ENCODE results near the gene LENG9. TPM values are rescaled to one million over a fixed set of nuclear protein-coding genes. Genes with fewer than 3 reads are reported as not detected.
"Not testable (repeated sequence)": the region's sequence is repeated elsewhere in the genome, so short reads cannot be mapped to it uniquely, and the experiment has no call there.

Gene LENG9
- total RNA-seq, 1 experiment from 2014 or later, result 5.1 TPM

DNA sequence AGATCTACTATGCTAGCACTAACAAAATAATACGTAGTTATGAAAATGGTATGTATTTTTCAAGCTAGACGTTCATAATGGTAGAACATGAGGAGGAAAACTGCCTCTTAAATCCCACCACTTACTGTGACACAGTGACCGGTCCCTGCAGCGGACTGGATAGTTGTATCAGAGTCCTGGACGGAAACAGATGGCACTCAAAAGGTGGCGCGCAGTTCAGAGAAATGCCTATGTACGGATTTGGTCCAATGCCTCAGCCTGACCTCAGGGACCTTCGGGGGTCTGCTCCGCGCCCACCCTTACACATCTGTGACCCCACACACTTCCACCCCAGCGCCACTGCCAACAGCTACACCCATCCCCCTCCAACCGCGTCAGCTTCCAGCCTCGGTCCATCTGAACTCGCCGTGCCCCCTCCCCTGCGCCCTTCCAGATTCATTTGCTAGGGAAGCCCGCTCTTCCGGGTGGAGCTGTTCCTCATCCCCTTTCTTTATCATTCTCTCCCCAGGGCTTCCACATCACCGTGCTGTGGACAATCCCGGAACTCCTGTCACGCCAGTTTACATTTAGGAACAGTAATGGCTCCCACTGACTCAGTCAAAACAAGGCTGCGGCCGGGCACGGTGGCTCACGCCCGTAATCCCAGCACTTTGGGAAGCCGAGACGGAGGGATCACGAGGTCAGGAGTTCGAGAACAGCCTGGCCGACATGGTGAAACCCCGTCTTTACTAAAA is 15.4 kb downstream of the LENG9 start:
- H3K27ac ChIP-seq (ENCODE audit: low read length), result peak overlapping the region; percentile 96
- intact Hi-C loops (cut with micrococcal nuclease; ENCODE audit: unreplicated experiment), result no loop called here
- BruUV-seq (replicated peaks), result no TSS peak
- DNase-seq (ENCODE audit: low read depth, low spot score) (no peak), ATAC-seq (peak; percentile 53)
- POLR2A ChIA-PET, result interaction anchor here (0.6 to 1.9 kb wide), 5 partner anchors 10 to 579 kb away, joined by 3 to 20 read pairs (median 4); partner anchors contain the start of gene LENG9
- H3K9me3 ChIP-seq (ENCODE audit: control insufficient read depth, insufficient read depth, low read depth, low read length), result no peaks in the 10 kb centered on the region
- CTCF ChIA-PET, result interaction anchor here (1.1 kb wide), 1 partner anchor 9 kb away, joined by 4 read pairs; no protein-coding TSS in a partner anchor
- TF ChIP-seq TCF7L2 (IDR thresholded peaks at IDR 0.05; ENCODE audit: low read depth, low read length) (no peak), POLR2AphosphoS5 (IDR thresholded peaks at IDR 0.05; ENCODE audit: low read depth, low read length) (0 out of 2 replicates have a peak, but pooled peaks have one; percentile 38), SIN3A (IDR thresholded peaks at IDR 0.05; ENCODE audit: borderline replicate concordance, insufficient read depth, low read depth, low read length) (peak; percentile 44; the same call in 1 of the 2 replicates)
- TF ChIP-seq, protein P1, sequence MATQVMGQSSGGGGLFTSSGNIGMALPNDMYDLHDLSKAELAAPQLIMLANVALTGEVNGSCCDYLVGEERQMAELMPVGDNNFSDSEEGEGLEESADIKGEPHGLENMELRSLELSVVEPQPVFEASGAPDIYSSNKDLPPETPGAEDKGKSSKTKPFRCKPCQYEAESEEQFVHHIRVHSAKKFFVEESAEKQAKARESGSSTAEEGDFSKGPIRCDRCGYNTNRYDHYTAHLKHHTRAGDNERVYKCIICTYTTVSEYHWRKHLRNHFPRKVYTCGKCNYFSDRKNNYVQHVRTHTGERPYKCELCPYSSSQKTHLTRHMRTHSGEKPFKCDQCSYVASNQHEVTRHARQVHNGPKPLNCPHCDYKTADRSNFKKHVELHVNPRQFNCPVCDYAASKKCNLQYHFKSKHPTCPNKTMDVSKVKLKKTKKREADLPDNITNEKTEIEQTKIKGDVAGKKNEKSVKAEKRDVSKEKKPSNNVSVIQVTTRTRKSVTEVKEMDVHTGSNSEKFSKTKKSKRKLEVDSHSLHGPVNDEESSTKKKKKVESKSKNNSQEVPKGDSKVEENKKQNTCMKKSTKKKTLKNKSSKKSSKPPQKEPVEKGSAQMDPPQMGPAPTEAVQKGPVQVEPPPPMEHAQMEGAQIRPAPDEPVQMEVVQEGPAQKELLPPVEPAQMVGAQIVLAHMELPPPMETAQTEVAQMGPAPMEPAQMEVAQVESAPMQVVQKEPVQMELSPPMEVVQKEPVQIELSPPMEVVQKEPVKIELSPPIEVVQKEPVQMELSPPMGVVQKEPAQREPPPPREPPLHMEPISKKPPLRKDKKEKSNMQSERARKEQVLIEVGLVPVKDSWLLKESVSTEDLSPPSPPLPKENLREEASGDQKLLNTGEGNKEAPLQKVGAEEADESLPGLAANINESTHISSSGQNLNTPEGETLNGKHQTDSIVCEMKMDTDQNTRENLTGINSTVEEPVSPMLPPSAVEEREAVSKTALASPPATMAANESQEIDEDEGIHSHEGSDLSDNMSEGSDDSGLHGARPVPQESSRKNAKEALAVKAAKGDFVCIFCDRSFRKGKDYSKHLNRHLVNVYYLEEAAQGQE (IDR thresholded peaks at IDR 0.05; ENCODE audit: insufficient read depth in 1 of 2, low read depth in 2 of 2, low read length in 1 of 2), result no peak
- TF ChIP-seq, protein P2, sequence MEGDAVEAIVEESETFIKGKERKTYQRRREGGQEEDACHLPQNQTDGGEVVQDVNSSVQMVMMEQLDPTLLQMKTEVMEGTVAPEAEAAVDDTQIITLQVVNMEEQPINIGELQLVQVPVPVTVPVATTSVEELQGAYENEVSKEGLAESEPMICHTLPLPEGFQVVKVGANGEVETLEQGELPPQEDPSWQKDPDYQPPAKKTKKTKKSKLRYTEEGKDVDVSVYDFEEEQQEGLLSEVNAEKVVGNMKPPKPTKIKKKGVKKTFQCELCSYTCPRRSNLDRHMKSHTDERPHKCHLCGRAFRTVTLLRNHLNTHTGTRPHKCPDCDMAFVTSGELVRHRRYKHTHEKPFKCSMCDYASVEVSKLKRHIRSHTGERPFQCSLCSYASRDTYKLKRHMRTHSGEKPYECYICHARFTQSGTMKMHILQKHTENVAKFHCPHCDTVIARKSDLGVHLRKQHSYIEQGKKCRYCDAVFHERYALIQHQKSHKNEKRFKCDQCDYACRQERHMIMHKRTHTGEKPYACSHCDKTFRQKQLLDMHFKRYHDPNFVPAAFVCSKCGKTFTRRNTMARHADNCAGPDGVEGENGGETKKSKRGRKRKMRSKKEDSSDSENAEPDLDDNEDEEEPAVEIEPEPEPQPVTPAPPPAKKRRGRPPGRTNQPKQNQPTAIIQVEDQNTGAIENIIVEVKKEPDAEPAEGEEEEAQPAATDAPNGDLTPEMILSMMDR (IDR thresholded peaks at IDR 0.05), result no peak
- H3K27me3 ChIP-seq (ENCODE audit: control insufficient read depth, insufficient read depth, low read length), result no peaks in the 10 kb centered on the region
- peaks cover 20% of the 10 kb centered on the region for H3K4me1 ChIP-seq (ENCODE audit: control insufficient read depth, insufficient read depth, low read length)
- peaks cover 21% of the 10 kb centered on the region for H3K36me3 ChIP-seq (ENCODE audit: control insufficient read depth, insufficient read depth, low read length)
- in situ Hi-C loops (cut with HindIII; ENCODE audit: low pct_unique_long_range_greater_than_20kb, low sequenced_read_pairs), result no loop called here
- peak overlapping the region; percentile 85 to 97 for H3K4me3 ChIP-seq (ENCODE audit: low read depth in 2 of 2, low read length in 2 of 2)

DNA sequence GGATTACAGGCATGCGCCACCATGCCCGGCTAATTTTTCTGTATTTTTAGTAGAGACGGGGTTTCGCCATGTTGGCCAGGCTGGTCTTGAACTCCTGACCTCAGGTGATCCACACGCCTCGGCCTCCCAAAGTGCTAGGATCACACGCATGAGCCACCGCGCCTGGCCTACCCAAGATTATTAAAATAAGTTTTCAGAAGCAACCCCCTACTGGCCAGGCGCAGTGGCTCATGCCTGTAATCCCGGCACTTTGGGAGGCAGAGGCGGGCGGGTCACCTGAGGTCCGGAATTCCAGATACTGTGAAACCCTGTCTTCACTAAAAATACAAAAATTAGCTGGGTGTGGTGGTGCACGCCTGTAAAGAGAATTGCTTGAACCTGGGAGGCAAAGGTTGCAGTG is 17.2 kb downstream of the LENG9 start:
- H3K27me3 ChIP-seq (ENCODE audit: control insufficient read depth, insufficient read depth, low read length); DNase-seq (ENCODE audit: low read depth, low spot score); POLR2A ChIA-PET; in situ Hi-C loops (cut with HindIII; ENCODE audit: low pct_unique_long_range_greater_than_20kb, low sequenced_read_pairs); H3K9me3 ChIP-seq (ENCODE audit: control insufficient read depth, insufficient read depth, low read depth, low read length); H3K27ac ChIP-seq (ENCODE audit: low read length); ATAC-seq; H3K4me3 ChIP-seq (ENCODE audit: low read depth in 2 of 2, low read length in 2 of 2); BruUV-seq (replicated peaks); H3K36me3 ChIP-seq (ENCODE audit: control insufficient read depth, insufficient read depth, low read length); CTCF ChIA-PET; intact Hi-C loops (cut with micrococcal nuclease; ENCODE audit: unreplicated experiment): not testable (repeated sequence)
- H3K4me1 ChIP-seq (ENCODE audit: control insufficient read depth, insufficient read depth, low read length), result peaks cover 15% of the 10 kb centered on the region

DNA sequence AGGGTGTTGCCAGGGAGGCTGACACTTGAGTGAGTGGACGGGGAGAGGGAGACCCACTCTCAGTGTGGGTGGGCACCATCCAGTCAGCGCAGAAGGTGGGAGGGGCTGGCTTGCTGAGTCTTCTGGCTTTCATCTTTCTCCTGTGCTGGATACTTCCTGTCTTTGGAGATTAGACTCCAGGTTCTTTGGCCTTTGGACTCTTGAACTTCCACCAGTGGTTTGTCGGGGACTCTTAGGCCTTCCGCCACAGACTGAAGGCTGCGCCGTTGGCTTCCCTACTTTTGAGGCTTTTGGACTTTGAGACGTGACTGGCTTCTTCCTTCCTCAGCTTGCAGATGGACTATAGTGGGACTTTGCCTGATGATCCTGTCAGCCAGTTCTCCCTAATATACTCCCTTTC is 18.8 kb downstream of the LENG9 start:
- Histone ChIP-seq H3K27me3 (ENCODE audit: control insufficient read depth, insufficient read depth, low read length) (no peaks in the 10 kb centered on the region), H3K9me3 (ENCODE audit: control insufficient read depth, insufficient read depth, low read depth, low read length) (no peaks in the 10 kb centered on the region), H3K4me3 (ENCODE audit: low read depth in 2 of 2, low read length in 2 of 2) (no peak overlapping the region), H3K27ac (ENCODE audit: low read length) (no peak overlapping the region), H3K4me1 (ENCODE audit: control insufficient read depth, insufficient read depth, low read length) (peaks cover 9% of the 10 kb centered on the region), H3K36me3 (ENCODE audit: control insufficient read depth, insufficient read depth, low read length) (peaks cover 1% of the 10 kb centered on the region; the same call in 1 of the 2 replicates)
- BruUV-seq (replicated peaks), result TSS peak; percentile 49
- no peak for ATAC-seq
- TF ChIP-seq TCF7L2 (IDR thresholded peaks at IDR 0.05; ENCODE audit: low read depth, low read length) (no peak), POLR2AphosphoS5 (IDR thresholded peaks at IDR 0.05; ENCODE audit: low read depth, low read length) (no peak), SIN3A (IDR thresholded peaks at IDR 0.05; ENCODE audit: borderline replicate concordance, insufficient read depth, low read depth, low read length) (no peak)
- TF ChIP-seq, protein P1 (IDR thresholded peaks at IDR 0.05; ENCODE audit: insufficient read depth in 1 of 2, low read depth in 2 of 2, low read length in 1 of 2), result no peak
- TF ChIP-seq, protein P2 (IDR thresholded peaks at IDR 0.05), result no peak
- intact Hi-C loops (cut with micrococcal nuclease; ENCODE audit: unreplicated experiment), result no loop called here
- in situ Hi-C loops (cut with HindIII; ENCODE audit: low pct_unique_long_range_greater_than_20kb, low sequenced_read_pairs), result no loop called here
- ChIA-PET POLR2A (no interaction called here), CTCF (no interaction called here)
- DNase-seq (ENCODE audit: low read depth, low spot score), result no peak

Measured in Panc1 (cell line).